ENCODE results near the gene PCDHA1.

GRCh38 chr5:141039061-141039460 lies 253.1 kb downstream of the PCDHA1 start:
- TF ChIP-seq CTCF (conservative IDR thresholded peaks at IDR 0.05; ENCODE audit: low read length) (no peak), EZH2phosphoT487 (IDR thresholded peaks at IDR 0.05; ENCODE audit: borderline replicate concordance) (no peak)

All from Loucy (cell line).